Natural killer cell (primary cell): ENCODE data around the gene DNMT3L. TPM values are rescaled to one million over a fixed set of nuclear protein-coding genes. Genes with fewer than 3 reads are reported as not detected.
"Not testable (repeated sequence)": the region's sequence is repeated elsewhere in the genome, so short reads cannot be mapped to it uniquely, and the experiment has no call there.

Experiments used
- ATAC-seq, 3 donors: fragments of 150-1000 bp in 2 of 3; fragments of 200-7000 bp in 1 of 3; cut with Tn5 transposase; 1 replicate in 1 of 3; 2 replicates in 2 of 3; pipeline ENCODE4 v1.10.0; 2021; ENCODE audit warnings: mild to moderate bottlenecking in 2 of 3, moderate library complexity in 2 of 3
- DNase-seq, 2 donors: peaks; one replicate each; pipeline versions ENCODE4 v3.0.0 to v3.0.0-alpha.2; 2013 to 2021; ENCODE audit warnings: mixed read lengths in 1 of 2
- H3K27ac ChIP-seq: one replicate; pipeline ENCODE4 v1.5.1; 2013; ENCODE audit warnings: mild to moderate bottlenecking, low read length
- H3K27me3 ChIP-seq: one replicate; pipeline ENCODE4 v1.6.1; 2013; ENCODE audit warnings: low read length; ENCODE audit not compliant: control insufficient read depth, insufficient read depth
- H3K36me3 ChIP-seq: one replicate; pipeline ENCODE4 v1.6.1; 2013; ENCODE audit warnings: low read length; ENCODE audit not compliant: control insufficient read depth, insufficient read depth
- H3K4me1 ChIP-seq: one replicate; pipeline ENCODE4 v1.6.1; 2013; ENCODE audit warnings: low read length; ENCODE audit not compliant: control insufficient read depth, insufficient read depth
- H3K4me3 ChIP-seq: one replicate; pipeline ENCODE4 v1.5.1; 2013; ENCODE audit warnings: low read length
- H3K9me3 ChIP-seq: one replicate; pipeline ENCODE4 v1.6.1; 2013; ENCODE audit warnings: low read length; ENCODE audit not compliant: control insufficient read depth, insufficient read depth
- H3K27ac Mint-ChIP-seq, 2 donors: one replicate each; pipeline ENCODE4 v1.8.0; 2022; ENCODE audit warnings: mild to moderate bottlenecking in 2 of 2, mixed read lengths in 2 of 2, moderate library complexity in 1 of 2
- H3K27me3 Mint-ChIP-seq, 2 donors: one replicate each; pipeline ENCODE4 v1.8.0; 2022; ENCODE audit warnings: low read depth in 2 of 2, mixed read lengths in 2 of 2
- H3K36me3 Mint-ChIP-seq: one replicate; pipeline ENCODE4 v1.8.0; 2022; ENCODE audit warnings: mixed read lengths
- H3K4me1 Mint-ChIP-seq, 2 donors: one replicate each; pipeline ENCODE4 v1.8.0; 2022; ENCODE audit warnings: mixed read lengths in 2 of 2
- H3K4me3 Mint-ChIP-seq: one replicate; pipeline ENCODE4 v1.8.0; 2022; ENCODE audit warnings: mild to moderate bottlenecking, moderate library complexity, mixed read lengths
- H3K9me3 Mint-ChIP-seq, 2 donors: one replicate each; pipeline ENCODE4 v1.8.0; 2022; ENCODE audit warnings: mixed read lengths in 2 of 2
- WGBS: methylation state at CpG from one replicate; pipeline ENCODE4 v1.1.7; 2013; ENCODE audit warnings: missing lambda C conversion rate; ENCODE audit not compliant: insufficient coverage; 5-methylcytosine and 5-hydroxymethylcytosine counted together
- intact Hi-C: fragments of 100-400 bp; cut with micrococcal nuclease; formaldehyde crosslinking; loops from one replicate; pipeline ENCODE4 v1.14.2; 2022
- total RNA-seq, 4 donors: library from RNA; stranded (reverse); fragments of 120-200 nt in 1 of 4; gene quantifications; one replicate each; pipeline versions ENCODE4 v1.2.3 to v1.2.4, GENCODE V29; 2013 to 2022

The DNMT3L gene
- total RNA-seq, 3 donors from 2014 or later (not counting 1 experiment from before 2014, with no cell fraction given), result not detected

GRCh38 chr21:44211574-44211973 lies 50.1 kb downstream of the DNMT3L start:
- H3K9me3 Mint-ChIP-seq, H3K4me1 Mint-ChIP-seq, DNase-seq, H3K27ac Mint-ChIP-seq, H3K27me3 ChIP-seq, H3K36me3 ChIP-seq, H3K27me3 Mint-ChIP-seq, intact Hi-C loops, H3K9me3 ChIP-seq, H3K4me3 ChIP-seq, ATAC-seq, H3K4me1 ChIP-seq, H3K4me3 Mint-ChIP-seq, H3K36me3 Mint-ChIP-seq, H3K27ac ChIP-seq: not testable (repeated sequence)
- WGBS, result 88% methylated on average over 1 of the region's 3 CpGs

GRCh38 chr21:44207860-44208646 lies 53.6 kb downstream of the DNMT3L start:
- H3K27me3 Mint-ChIP-seq, H3K36me3 Mint-ChIP-seq, H3K4me3 ChIP-seq, H3K9me3 ChIP-seq, H3K4me1 ChIP-seq, H3K27ac Mint-ChIP-seq, H3K27me3 ChIP-seq, H3K27ac ChIP-seq, H3K9me3 Mint-ChIP-seq, H3K4me3 Mint-ChIP-seq, H3K36me3 ChIP-seq, DNase-seq, intact Hi-C loops, ATAC-seq, H3K4me1 Mint-ChIP-seq: not testable (repeated sequence)
- WGBS, result no CpG with 5 or more reads among the region's 15 CpGs

- H3K9me3 ChIP-seq, H3K27ac Mint-ChIP-seq, H3K4me1 ChIP-seq, H3K36me3 Mint-ChIP-seq, H3K27ac ChIP-seq, H3K36me3 ChIP-seq, H3K4me1 Mint-ChIP-seq, H3K4me3 Mint-ChIP-seq, H3K27me3 ChIP-seq, DNase-seq, H3K4me3 ChIP-seq, intact Hi-C loops, H3K9me3 Mint-ChIP-seq, H3K27me3 Mint-ChIP-seq: not testable (repeated sequence)
- ATAC-seq, result peak; percentile 82 to 92 (median 89)
- no CpG with 5 or more reads among the region's 33 CpGs for WGBS
Measured at GRCh38 chr21:44206698-44207676, 54.7 kb downstream of the DNMT3L start.

GRCh38 chr21:44206187-44206586 lies 55.5 kb downstream of the DNMT3L start:
- ATAC-seq, H3K4me3 Mint-ChIP-seq, H3K27me3 Mint-ChIP-seq, H3K27ac Mint-ChIP-seq, H3K9me3 Mint-ChIP-seq, intact Hi-C loops, H3K4me1 ChIP-seq, H3K27ac ChIP-seq, H3K4me3 ChIP-seq, H3K27me3 ChIP-seq, DNase-seq, H3K36me3 ChIP-seq, H3K9me3 ChIP-seq, H3K36me3 Mint-ChIP-seq, H3K4me1 Mint-ChIP-seq: not testable (repeated sequence)
- no CpG with 5 or more reads among the region's 24 CpGs for WGBS

- intact Hi-C loops, H3K4me1 ChIP-seq, H3K4me1 Mint-ChIP-seq, H3K27me3 ChIP-seq, H3K36me3 Mint-ChIP-seq, H3K27me3 Mint-ChIP-seq, H3K4me3 ChIP-seq, H3K27ac ChIP-seq, ATAC-seq, H3K27ac Mint-ChIP-seq, H3K9me3 ChIP-seq, H3K4me3 Mint-ChIP-seq, H3K9me3 Mint-ChIP-seq, DNase-seq, H3K36me3 ChIP-seq: not testable (repeated sequence)
- no CpG with 5 or more reads among the region's 30 CpGs for WGBS
Measured at GRCh38 chr21:44202590-44203299, 59.0 kb downstream of the DNMT3L start.

- H3K9me3 Mint-ChIP-seq, ATAC-seq, H3K4me3 ChIP-seq, H3K4me1 Mint-ChIP-seq, H3K9me3 ChIP-seq, H3K27me3 Mint-ChIP-seq, DNase-seq, H3K4me3 Mint-ChIP-seq, H3K36me3 Mint-ChIP-seq, H3K27ac Mint-ChIP-seq, H3K4me1 ChIP-seq, intact Hi-C loops, H3K36me3 ChIP-seq, H3K27ac ChIP-seq, H3K27me3 ChIP-seq: not testable (repeated sequence)
- WGBS, result 92% methylated on average over 11 of the region's 11 CpGs
Measured at GRCh38 chr21:44199997-44200396, 61.7 kb downstream of the DNMT3L start.
